DOHH2 (cell line): ENCODE measurements around the gene SOX8.

Source experiments
- EZH2phosphoT487 ChIP-seq: fragments of 200-600 bp; sonication (generic); IDR thresholded peaks from 2 replicates; pipeline ENCODE4 v1.6.1; 2017; ENCODE audit warnings: borderline replicate concordance, mild to moderate bottlenecking, antibody characterized with exemption, low read length, moderate library complexity, mixed read lengths
- TF ChIP-seq, protein P1 (sequence below): fragments of 200-600 bp; sonication (generic); IDR thresholded peaks from one replicate; pipeline ENCODE4 v1.5.1; 2014; ENCODE audit warnings: antibody characterized with exemption, mild to moderate bottlenecking, low read depth, low read length; ENCODE audit not compliant: poor library complexity, severe bottlenecking

GRCh38 chr16:1011316-1012082 lies 29.9 kb downstream of the SOX8 start:
- TF ChIP-seq, protein P1, sequence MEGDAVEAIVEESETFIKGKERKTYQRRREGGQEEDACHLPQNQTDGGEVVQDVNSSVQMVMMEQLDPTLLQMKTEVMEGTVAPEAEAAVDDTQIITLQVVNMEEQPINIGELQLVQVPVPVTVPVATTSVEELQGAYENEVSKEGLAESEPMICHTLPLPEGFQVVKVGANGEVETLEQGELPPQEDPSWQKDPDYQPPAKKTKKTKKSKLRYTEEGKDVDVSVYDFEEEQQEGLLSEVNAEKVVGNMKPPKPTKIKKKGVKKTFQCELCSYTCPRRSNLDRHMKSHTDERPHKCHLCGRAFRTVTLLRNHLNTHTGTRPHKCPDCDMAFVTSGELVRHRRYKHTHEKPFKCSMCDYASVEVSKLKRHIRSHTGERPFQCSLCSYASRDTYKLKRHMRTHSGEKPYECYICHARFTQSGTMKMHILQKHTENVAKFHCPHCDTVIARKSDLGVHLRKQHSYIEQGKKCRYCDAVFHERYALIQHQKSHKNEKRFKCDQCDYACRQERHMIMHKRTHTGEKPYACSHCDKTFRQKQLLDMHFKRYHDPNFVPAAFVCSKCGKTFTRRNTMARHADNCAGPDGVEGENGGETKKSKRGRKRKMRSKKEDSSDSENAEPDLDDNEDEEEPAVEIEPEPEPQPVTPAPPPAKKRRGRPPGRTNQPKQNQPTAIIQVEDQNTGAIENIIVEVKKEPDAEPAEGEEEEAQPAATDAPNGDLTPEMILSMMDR = no peak
- TF ChIP-seq EZH2phosphoT487 = no peak
